GM12892 (cell line): ENCODE results near the gene FXYD7.

Experiments
- DNase-seq: peaks from one replicate; pipeline ENCODE4 v3.0.0; 2011; ENCODE audit not compliant: insufficient read length
- FAIRE-seq: peaks from 2 replicates; lab custom pipeline; 2011; peaks lifted over from hg19 to GRCh38; lab: Jason Lieb, UNC
- POLR2A ChIP-seq: IDR thresholded peaks from 2 replicates; pipeline ENCODE4 v1.6.1; 2011; ENCODE audit warnings: low read depth, low read length, control low read depth
- POLR2AphosphoS5 ChIP-seq: IDR thresholded peaks from 2 replicates; pipeline ENCODE4 v1.6.1; 2011; ENCODE audit warnings: low read depth, low read length, control low read depth
- TAF1 ChIP-seq: IDR thresholded peaks from 2 replicates; pipeline ENCODE4 v1.6.1; 2011; ENCODE audit warnings: low read depth, mild to moderate bottlenecking, control low read depth, low read length, borderline replicate concordance

FXYD7 gene

GRCh38 chr19:35154525-35155406, 11.7 kb downstream of the FXYD7 start, which contains the start of gene FXYD5:
Gene FXYD5, plus strand, starts transcription at chr19:35154735. Its CDS starts 816 bp downstream, at chr19:35155551.
- FAIRE-seq (peak; percentile 89), DNase-seq (peak; percentile 69)

GRCh38 chr19:35155441-35155840, 12.4 kb downstream of the FXYD7 start:
- TF ChIP-seq POLR2AphosphoS5 (no peak), TAF1 (no peak), POLR2A (no peak)
- FAIRE-seq (no peak), DNase-seq (no peak)

More at GRCh38 chr19:35154525-35155406, 11.7 kb downstream of the FXYD7 start, which contains the start of gene FXYD5:
- TF ChIP-seq TAF1 (no peak), POLR2A (peak; percentile 40; the same call in 1 of the 2 replicates), POLR2AphosphoS5 (no peak)

GRCh38 chr19:35155981-35156672, 13.1 kb downstream of the FXYD7 start:
- no peak for TF ChIP-seq POLR2AphosphoS5
- no peak for TF ChIP-seq POLR2A
- no peak for TF ChIP-seq TAF1
- DNase-seq (no peak), FAIRE-seq (no peak)

- DNase-seq (no peak), FAIRE-seq (no peak)
- TF ChIP-seq POLR2AphosphoS5 (no peak), POLR2A (no peak), TAF1 (no peak)
Observed at GRCh38 chr19:35156673-35157014, 13.6 kb downstream of the FXYD7 start.

- TF ChIP-seq POLR2A (no peak), POLR2AphosphoS5 (no peak), TAF1 (no peak)
- DNase-seq: no peak
- FAIRE-seq: no peak
Observed at GRCh38 chr19:35157431-35157830, 14.4 kb downstream of the FXYD7 start.

GRCh38 chr19:35159606-35160005, 16.6 kb downstream of the FXYD7 start:
- FAIRE-seq (no peak), DNase-seq (no peak)
- no peak for TF ChIP-seq TAF1
- TF ChIP-seq POLR2AphosphoS5: no peak
- no peak for TF ChIP-seq POLR2A

GRCh38 chr19:35160629-35161433, 17.8 kb downstream of the FXYD7 start:
- no peak for TF ChIP-seq POLR2A
- TF ChIP-seq POLR2AphosphoS5: no peak
- no peak for TF ChIP-seq TAF1
- DNase-seq (no peak), FAIRE-seq (no peak)

GRCh38 chr19:35161434-35161743, 18.3 kb downstream of the FXYD7 start:
- DNase-seq: no peak
- no peak for TF ChIP-seq POLR2A
- no peak for TF ChIP-seq TAF1
- no peak for TF ChIP-seq POLR2AphosphoS5
- no peak for FAIRE-seq

- TF ChIP-seq POLR2AphosphoS5: no peak
- TF ChIP-seq POLR2A: no peak
- no peak for TF ChIP-seq TAF1
- FAIRE-seq (no peak), DNase-seq (no peak)
Observed at GRCh38 chr19:35162471-35163326, 19.6 kb downstream of the FXYD7 start.

GRCh38 chr19:35164418-35164817, 21.4 kb downstream of the FXYD7 start:
- TF ChIP-seq POLR2A (no peak), POLR2AphosphoS5 (no peak), TAF1 (no peak)
- FAIRE-seq (no peak), DNase-seq (no peak)
